Astrocyte of the spinal cord (primary cell): ENCODE data around the gene FTO.

Source experiments
- DNase-seq: peaks from one replicate; pipeline ENCODE4 v3.0.0; 2011; ENCODE audit warnings: low read depth, low spot score
- H3K4me3 ChIP-seq: 2 replicates; pipeline ENCODE4 v1.5.1; 2011; ENCODE audit warnings: low read depth, mild to moderate bottlenecking, low read length, moderate library complexity
- in situ Hi-C: cut with HindIII; loops from 2 replicates; pipeline ENCODE4 v1.10.0; 2017; ENCODE audit warnings: low sequenced_read_pairs
- TF ChIP-seq, protein P1 (sequence below): IDR thresholded peaks from 2 replicates; pipeline ENCODE4 v1.5.1; 2012; ENCODE audit warnings: low read depth, mild to moderate bottlenecking, low read length, inconsistent platforms

Gene FTO

DNA sequence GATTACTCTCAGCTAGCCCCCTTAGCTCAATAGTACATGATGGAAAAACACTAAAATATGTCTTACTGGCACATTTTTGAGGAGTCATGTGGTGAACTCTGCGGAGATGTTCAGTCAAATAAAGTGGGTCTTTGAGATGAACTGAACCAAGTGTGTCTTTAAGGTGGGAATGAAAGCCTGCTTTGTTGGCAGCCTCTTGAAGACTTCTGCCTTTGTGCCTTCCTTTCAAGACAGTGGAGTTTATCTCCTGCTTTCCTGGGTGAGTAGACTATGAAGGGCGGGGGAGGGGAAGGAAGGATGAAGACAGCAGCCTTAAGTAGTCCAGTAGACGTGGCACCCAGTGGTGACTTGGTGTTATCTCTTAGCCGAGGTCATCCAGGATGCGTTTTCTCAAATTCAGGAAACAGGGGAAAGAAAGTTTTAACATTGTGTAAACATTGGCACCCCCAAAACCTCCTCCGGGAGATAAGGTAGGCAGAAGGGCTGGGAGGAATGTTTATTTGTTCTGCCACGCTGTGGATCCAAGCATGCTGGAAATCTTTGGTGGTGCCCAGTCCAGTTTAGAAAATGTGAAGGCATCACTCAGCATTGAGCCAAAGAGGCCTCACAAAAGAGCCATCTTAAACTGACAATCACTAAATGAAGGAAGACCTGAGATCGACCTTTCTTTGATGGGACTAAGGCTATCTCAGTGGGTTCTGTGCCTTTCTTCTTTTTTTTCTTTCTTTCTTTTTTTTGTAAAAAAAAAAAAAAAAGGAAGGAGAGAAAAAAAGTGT, 220.6 kb downstream of the FTO start:
- in situ Hi-C loops = no loop called here
- no peak overlapping the region for H3K4me3 ChIP-seq
- no peak for DNase-seq
- TF ChIP-seq, protein P1, sequence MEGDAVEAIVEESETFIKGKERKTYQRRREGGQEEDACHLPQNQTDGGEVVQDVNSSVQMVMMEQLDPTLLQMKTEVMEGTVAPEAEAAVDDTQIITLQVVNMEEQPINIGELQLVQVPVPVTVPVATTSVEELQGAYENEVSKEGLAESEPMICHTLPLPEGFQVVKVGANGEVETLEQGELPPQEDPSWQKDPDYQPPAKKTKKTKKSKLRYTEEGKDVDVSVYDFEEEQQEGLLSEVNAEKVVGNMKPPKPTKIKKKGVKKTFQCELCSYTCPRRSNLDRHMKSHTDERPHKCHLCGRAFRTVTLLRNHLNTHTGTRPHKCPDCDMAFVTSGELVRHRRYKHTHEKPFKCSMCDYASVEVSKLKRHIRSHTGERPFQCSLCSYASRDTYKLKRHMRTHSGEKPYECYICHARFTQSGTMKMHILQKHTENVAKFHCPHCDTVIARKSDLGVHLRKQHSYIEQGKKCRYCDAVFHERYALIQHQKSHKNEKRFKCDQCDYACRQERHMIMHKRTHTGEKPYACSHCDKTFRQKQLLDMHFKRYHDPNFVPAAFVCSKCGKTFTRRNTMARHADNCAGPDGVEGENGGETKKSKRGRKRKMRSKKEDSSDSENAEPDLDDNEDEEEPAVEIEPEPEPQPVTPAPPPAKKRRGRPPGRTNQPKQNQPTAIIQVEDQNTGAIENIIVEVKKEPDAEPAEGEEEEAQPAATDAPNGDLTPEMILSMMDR = no peak

DNA sequence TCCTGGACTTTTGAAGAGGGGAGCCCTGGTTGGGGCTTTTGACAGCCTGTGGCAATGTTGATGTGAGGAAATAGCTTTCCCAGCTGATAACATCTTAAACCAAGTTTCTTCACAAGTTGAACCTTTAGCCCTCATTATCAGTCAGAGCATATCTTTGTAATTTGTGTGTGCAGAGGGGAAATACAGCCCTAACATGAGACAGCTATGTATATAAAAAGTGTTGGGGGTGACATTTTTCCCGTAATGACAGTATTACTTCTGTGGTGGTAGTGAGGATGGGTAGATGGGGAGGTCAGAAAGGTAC, 221.1 kb downstream of the FTO start:
- in situ Hi-C loops = no loop called here
- TF ChIP-seq, protein P1 = no peak
- no peak for DNase-seq
- H3K4me3 ChIP-seq = no peak overlapping the region

DNA sequence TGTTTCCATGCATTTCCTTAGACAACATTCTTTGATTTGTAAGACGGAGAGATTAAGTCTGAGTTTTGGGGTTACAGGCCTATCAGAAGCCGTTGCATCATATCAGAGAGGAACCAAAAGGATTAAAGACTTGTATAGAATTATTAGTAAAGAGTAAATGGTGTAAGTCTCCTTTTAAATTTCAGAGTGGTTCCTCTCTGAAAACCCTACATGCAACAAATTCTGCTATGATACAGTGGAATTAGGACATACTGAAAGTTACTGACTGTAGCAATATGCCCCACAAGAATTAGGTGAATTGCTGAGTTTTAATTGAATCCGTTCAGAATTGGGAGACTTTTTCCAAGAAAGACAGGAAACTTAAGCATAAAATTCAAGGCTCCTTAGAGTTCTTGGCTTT, 221.6 kb downstream of the FTO start:
- TF ChIP-seq, protein P1 = no peak
- in situ Hi-C loops = no loop called here
- H3K4me3 ChIP-seq = no peak overlapping the region
- DNase-seq = no peak

DNA sequence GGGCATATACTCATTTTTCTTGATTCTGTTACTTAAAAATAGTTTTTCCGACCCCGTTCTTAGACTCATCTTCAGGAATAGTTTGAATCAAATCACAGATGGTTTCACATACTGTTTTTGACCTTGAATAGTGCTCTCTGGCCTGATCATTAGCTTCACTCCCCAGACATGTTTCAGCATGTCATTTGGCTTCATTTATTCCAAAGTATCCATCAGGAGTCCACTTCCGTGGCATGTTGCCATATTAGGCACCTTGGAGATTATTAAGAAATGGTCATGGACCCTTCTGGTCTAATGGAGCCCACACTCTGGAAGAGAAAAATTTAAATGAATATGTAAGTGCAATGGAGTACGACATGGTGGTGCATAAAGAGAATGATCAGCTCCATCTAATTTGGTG, 222.3 kb downstream of the FTO start:
- no peak overlapping the region for H3K4me3 ChIP-seq
- DNase-seq = no peak
- in situ Hi-C loops = no loop called here
- TF ChIP-seq, protein P1 = no peak

DNA sequence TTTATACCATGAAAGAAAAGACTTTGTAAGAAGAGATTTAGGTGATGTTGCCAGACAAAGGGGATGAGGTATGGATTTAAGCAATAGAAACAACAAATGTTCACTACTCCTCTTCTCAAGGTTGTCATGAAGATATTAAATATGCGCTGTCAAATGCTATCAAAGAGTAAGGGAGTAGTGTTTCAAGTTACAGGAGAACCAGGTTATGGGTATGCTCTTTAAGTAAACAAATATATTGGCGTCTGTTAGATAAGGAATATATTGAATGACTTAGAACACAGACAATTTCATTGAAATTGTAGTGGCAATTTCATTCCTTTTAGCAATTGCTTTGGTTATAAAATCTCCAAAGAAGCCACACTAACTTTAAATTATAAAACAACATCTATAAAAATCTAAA, 229.0 kb downstream of the FTO start:
- TF ChIP-seq, protein P1 = no peak
- DNase-seq = no peak
- H3K4me3 ChIP-seq = no peak overlapping the region
- in situ Hi-C loops = no loop called here

DNA sequence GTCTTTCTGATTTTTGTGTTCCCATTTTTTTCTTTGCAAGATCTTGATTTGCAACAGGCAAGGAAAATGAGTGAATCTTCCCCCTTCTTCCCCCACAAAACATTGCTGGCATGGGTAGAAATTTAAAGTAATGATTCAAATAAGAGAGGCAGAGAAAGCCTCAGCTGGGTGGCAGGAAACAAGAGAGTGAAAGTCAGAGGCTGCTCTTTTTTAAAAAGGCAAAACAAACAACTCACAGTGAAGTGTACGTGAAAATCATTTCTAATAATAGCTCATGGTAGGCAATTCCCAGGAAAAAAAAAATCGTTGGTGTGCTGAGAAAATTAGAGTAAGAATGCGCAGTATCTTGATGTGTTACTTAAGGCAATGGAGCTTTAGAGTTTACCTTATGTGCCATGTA, 229.5 kb downstream of the FTO start:
- TF ChIP-seq, protein P1 = no peak
- in situ Hi-C loops = no loop called here
- no peak overlapping the region for H3K4me3 ChIP-seq
- DNase-seq = no peak
